Thoracic aorta (tissue), 2 donors: Measurements from ENCODE around the gene ELFN1. TPM values are rescaled to one million over a fixed set of nuclear protein-coding genes. Genes with fewer than 3 reads are reported as not detected.

Source experiments
- ATAC-seq: fragments of 150-250 bp; one replicate; pipeline ENCODE4 v1.8.0; 2017; ENCODE audit warnings: low read depth; ENCODE audit not compliant: insufficient number of reproducible peaks, low FRiP score
- DNase-seq: peaks from one replicate; pipeline ENCODE4 v3.0.0-alpha.2; 2020; ENCODE audit warnings: low spot score
- H3K27ac ChIP-seq, 2 donors: fragments of 200-600 bp; sonication (generic); 1 replicate in 1 of 2; 2 replicates in 1 of 2; pipeline ENCODE4 v1.5.1; 2016; ENCODE audit warnings: mild to moderate bottlenecking in 2 of 2, moderate library complexity in 2 of 2
- H3K27me3 ChIP-seq: fragments of 200-600 bp; sonication (generic); replicated peaks from 2 replicates; pipeline ENCODE4 v1.6.0; 2016; ENCODE audit warnings: mild to moderate bottlenecking; ENCODE audit not compliant: insufficient read depth
- H3K36me3 ChIP-seq: fragments of 200-600 bp; sonication (generic); one replicate; pipeline ENCODE4 v1.5.1; 2016
- H3K4me1 ChIP-seq, 2 donors: fragments of 200-600 bp; sonication (generic); 1 replicate in 1 of 2; 2 replicates in 1 of 2; pipeline versions ENCODE4 v1.5.1 to v1.6.0; 2016; ENCODE audit warnings: low read depth in 2 of 2, mild to moderate bottlenecking in 1 of 2; ENCODE audit not compliant: control insufficient read depth in 1 of 2
- H3K4me3 ChIP-seq: fragments of 200-600 bp; sonication (generic); 2 replicates; pipeline ENCODE4 v1.5.1; 2016; ENCODE audit warnings: mild to moderate bottlenecking
- H3K9me3 ChIP-seq: fragments of 200-600 bp; sonication (generic); 2 replicates; pipeline ENCODE4 v1.5.1; 2016
- total RNA-seq, 2 donors: library from RNA; depleted of rRNA; stranded (reverse); fragments of >200 nt; gene quantifications; one replicate each; pipeline versions ENCODE4 v1.1.0 to v1.2.3, GENCODE V29; 2016
- TF ChIP-seq, protein P1 (sequence below): fragments of 200-600 bp; sonication (generic); IDR thresholded peaks from one replicate; pipeline ENCODE4 v1.5.1; 2019; ENCODE audit warnings: antibody characterized with exemption

Gene ELFN1
- total RNA-seq, 2 donors from 2014 or later, result 0.81 to 0.85 TPM

DNA sequence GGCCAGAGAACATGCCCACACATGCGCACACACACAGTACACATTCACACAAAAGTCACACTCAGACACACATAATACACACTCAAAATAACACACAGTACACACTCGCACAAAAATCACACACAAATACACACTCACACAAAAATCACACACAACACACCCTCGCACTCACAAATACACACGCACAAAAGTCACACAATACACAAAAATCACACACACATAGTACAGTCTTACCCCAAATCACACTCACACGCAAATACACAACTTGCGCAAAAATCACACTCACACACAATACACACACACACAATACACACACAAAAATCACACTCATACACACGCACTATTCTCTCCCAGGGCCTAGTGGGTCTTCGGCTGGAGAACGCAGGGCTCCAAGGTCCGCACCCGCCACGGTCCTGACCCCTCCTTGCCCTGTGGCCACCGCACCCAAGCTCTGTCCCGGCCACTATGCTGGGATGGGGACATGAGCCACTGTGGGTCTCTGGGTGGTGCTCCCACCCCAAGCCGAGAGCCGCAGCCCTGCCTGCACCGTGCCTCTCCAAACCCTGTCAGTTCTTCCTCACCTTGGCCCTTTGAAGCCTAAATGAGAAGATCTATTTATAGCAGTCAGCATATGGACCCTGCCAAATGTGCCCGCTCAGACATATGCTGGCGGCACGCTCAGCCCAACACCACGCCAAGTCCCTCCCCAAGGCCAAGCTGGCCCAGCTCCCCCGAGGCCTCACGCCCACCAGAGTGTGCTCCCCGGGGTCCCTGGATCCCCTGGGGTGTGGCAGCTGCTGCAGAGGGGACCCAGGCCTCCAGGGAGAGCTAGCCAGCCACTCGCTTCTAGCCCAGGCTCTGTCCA, 55.9 kb downstream of the ELFN1 start:
- H3K36me3 ChIP-seq, result no peaks in the 10 kb centered on the region
- H3K9me3 ChIP-seq, result peaks cover 10% of the 10 kb centered on the region
- H3K4me1 ChIP-seq, result no peaks in the 10 kb centered on the region
- no peak overlapping the region for H3K4me3 ChIP-seq
- no peak for ATAC-seq
- H3K27ac ChIP-seq, result no peak overlapping the region
- no peak for DNase-seq
- TF ChIP-seq, protein P1, sequence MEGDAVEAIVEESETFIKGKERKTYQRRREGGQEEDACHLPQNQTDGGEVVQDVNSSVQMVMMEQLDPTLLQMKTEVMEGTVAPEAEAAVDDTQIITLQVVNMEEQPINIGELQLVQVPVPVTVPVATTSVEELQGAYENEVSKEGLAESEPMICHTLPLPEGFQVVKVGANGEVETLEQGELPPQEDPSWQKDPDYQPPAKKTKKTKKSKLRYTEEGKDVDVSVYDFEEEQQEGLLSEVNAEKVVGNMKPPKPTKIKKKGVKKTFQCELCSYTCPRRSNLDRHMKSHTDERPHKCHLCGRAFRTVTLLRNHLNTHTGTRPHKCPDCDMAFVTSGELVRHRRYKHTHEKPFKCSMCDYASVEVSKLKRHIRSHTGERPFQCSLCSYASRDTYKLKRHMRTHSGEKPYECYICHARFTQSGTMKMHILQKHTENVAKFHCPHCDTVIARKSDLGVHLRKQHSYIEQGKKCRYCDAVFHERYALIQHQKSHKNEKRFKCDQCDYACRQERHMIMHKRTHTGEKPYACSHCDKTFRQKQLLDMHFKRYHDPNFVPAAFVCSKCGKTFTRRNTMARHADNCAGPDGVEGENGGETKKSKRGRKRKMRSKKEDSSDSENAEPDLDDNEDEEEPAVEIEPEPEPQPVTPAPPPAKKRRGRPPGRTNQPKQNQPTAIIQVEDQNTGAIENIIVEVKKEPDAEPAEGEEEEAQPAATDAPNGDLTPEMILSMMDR, result no peak
- no peaks in the 10 kb centered on the region for H3K27me3 ChIP-seq

DNA sequence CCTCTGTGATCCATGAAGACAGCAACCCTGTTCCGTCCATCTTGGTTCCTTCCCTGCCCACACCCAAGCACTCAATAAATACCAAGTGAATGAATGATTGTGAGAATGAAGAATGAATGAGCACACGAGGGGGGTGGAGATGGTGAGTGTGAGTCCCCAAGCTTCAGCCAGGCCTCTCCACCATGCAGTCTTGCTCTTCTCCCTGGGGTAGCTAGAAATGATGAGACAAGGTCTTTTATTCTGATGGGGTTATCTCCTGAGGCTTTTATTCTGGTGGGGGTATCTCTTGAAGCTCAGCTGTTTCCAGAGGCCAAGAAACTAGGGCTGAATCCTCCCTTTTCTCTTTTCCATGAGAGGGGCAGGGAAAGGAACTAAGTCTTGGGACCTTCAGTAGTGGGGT, 57.0 kb downstream of the ELFN1 start:
- no peak overlapping the region for H3K27ac ChIP-seq
- no peak for DNase-seq
- H3K36me3 ChIP-seq, result no peaks in the 10 kb centered on the region
- ATAC-seq, result no peak
- TF ChIP-seq, protein P1, result no peak
- H3K27me3 ChIP-seq, result no peaks in the 10 kb centered on the region
- H3K4me3 ChIP-seq, result no peak overlapping the region
- H3K4me1 ChIP-seq, result no peaks in the 10 kb centered on the region
- peaks cover 10% of the 10 kb centered on the region for H3K9me3 ChIP-seq

DNA sequence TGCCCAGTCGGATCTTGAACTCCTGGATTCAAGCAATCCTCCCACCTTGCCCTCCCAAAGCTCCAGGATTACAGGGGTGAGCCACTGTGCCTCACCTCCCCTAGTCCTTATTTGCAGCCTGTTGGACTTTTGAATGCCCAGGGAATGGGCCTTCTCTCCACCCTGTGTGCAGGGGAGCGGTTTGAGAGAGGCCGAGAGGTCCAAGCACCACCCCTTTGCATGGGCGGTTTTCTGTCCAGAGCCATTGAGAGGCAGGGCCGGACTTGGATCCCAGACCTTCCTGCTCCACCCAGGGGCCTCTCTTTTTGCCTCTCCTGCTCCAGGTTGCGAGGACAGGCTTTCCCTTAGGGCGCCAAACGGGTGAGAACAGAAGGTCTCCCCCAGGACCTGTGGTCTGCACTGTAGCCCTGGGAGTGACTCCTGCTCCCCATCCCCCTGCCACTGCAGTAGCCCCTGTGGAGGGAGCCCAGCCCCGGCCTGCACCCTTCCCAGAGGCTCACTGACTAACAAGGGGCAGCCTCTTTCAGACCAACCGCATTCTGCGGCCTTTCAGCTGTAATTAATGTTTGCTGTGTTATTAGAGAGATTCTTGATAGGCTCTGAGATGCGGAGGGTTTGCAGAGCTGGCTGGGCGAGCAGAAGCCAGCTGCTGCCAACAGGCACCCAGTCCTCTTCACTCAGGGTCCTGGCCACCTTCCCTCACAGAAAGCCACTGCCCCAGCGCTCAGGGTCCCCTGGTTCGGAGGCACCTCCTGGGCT, 57.9 kb downstream of the ELFN1 start:
- H3K4me1 ChIP-seq, result no peaks in the 10 kb centered on the region
- ATAC-seq, result no peak
- TF ChIP-seq, protein P1, result no peak
- H3K27ac ChIP-seq, result no peak overlapping the region
- no peaks in the 10 kb centered on the region for H3K27me3 ChIP-seq
- no peak overlapping the region for H3K4me3 ChIP-seq
- DNase-seq, result no peak
- H3K9me3 ChIP-seq, result peaks cover 10% of the 10 kb centered on the region
- no peaks in the 10 kb centered on the region for H3K36me3 ChIP-seq

DNA sequence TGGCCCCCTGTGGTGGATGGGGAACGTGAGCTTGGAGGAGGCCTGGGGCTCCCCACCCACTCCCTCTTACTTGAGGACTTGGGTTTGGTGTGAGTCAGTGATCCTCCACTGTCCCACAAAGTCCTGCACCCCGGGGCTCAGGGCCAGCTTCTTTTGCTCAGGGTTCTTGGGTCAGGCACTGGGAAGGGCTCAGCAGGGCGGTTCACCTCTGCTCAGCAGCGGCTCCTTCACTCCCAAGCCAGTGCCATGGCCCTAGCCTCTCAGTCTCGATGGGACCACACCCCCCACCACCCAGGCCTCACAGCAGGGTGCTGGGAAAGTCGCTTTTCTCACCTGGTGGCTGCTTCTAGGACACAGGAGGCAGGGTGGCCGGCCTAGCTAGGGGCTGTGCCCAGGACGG, 59.1 kb downstream of the ELFN1 start:
- no peak for ATAC-seq

DNA sequence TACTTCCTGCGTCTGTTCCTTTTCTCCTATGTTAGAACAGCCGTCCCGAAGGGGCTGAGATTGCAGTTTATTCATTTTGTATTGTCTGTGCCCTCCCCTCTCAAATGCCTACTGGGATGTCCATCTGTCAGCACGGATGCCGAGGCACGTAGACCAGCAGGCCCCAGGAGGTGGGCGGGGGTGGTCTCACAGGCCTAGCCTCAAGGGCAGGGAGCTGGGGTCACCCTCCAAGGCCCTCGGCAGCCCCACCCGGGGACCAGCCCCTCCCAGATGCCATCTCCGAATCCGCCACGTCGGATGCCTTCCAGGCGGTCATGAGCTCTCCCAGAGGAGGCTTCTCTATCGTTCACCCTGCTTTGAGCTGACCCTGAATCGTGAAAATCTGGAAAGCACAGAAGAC, 59.7 kb downstream of the ELFN1 start:
- Histone ChIP-seq H3K4me1 (no peaks in the 10 kb centered on the region), H3K36me3 (no peaks in the 10 kb centered on the region), H3K9me3 (peaks cover 7% of the 10 kb centered on the region), H3K27ac (no peak overlapping the region), H3K27me3 (no peaks in the 10 kb centered on the region), H3K4me3 (no peak overlapping the region)
- TF ChIP-seq, protein P1, result no peak
- ATAC-seq (no peak), DNase-seq (no peak)

More for the DNA sequence above, 59.1 kb downstream of the ELFN1 start:
- TF ChIP-seq, protein P1, result no peak
- Histone ChIP-seq H3K27me3 (no peaks in the 10 kb centered on the region), H3K27ac (no peak overlapping the region), H3K4me1 (no peaks in the 10 kb centered on the region), H3K36me3 (no peaks in the 10 kb centered on the region), H3K4me3 (no peak overlapping the region), H3K9me3 (peaks cover 7% of the 10 kb centered on the region)
- no peak for DNase-seq
